Measurements from ENCODE around the gene PEX11G. TPM values are rescaled to one million over a fixed set of nuclear protein-coding genes. Genes with fewer than 3 reads are reported as not detected.

PEX11G gene
- total RNA-seq, 1 experiment from 2014 or later, result 2.8 TPM

DNA sequence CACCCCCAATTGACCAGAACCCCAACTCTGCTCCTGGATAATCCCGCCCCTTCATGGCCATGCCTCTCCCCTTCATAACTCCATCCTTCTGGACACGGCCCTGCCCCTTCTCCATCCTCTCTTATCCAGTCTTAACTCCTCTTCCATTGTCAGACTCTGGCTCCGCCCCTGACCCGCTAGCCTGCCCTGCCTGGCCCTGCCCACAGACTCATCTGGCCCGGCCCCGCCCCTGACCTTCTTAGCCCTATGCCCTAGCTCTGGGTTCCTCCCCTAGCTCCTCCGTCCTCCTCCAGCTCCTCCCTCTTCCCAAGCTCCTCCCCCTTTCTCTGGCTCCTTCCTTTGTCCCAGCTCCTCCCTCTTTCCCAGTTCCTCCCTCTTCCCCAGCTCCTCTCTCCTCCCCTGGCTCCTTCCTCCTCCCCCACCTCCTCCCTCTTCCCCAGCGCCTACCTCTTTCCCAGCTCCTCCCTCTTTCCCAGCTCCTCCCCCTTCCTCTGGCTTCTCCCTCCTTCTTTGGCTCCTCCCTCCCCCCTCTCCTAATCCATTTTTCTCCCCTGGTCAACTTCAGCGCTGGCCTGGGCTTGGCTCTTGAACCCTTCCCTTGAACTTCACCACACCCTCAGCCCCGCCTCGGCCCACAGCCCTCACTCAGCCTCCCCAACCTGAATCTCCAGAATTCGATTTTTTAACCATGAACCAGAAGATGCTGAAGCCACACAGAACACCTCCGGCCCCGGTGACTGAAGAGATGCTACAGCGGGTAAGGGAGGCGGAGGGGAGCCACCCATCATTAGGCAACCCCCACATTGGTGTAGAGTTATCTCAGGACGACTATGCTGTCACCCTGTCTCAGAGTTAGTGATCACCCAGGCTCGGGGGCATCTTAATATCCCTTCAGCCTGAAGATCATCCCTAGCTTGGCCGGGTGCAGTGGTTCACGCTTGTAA is 17.8 kb upstream of the PEX11G start:
- Histone ChIP-seq H3K9me3 (ENCODE audit: control insufficient read depth, low read depth, low read length) (no peaks in the 10 kb centered on the region), H4K20me1 (ENCODE audit: control insufficient read depth, insufficient read depth, insufficient read length) (no peaks in the 10 kb centered on the region), H2BK5ac (ENCODE audit: insufficient read length, low read length) (no peak overlapping the region), H3K79me1 (ENCODE audit: insufficient read depth, low read depth, low read length, poor library complexity, severe bottlenecking) (no peaks in the 10 kb centered on the region), H3K4ac (ENCODE audit: low read depth, low read length) (no peak overlapping the region), H3K27me3 (ENCODE audit: insufficient read depth, low read length) (peaks cover 3% of the 10 kb centered on the region; the same call in 1 of the 2 replicates), H3K23ac (ENCODE audit: insufficient read length, low read depth, low read length) (no peak overlapping the region), H3K79me2 (ENCODE audit: insufficient read depth, low read length) (no peaks in the 10 kb centered on the region), H4K91ac (ENCODE audit: insufficient read length, low read depth, low read length) (no peak overlapping the region), H3K14ac (ENCODE audit: insufficient read depth, low read length) (no peak overlapping the region), H3K18ac (ENCODE audit: insufficient read length, low read depth, low read length) (no peak overlapping the region), H3K9ac (ENCODE audit: extremely low read depth, insufficient read length, low read length) (no peak overlapping the region), H2BK12ac (ENCODE audit: insufficient read length, low read depth, low read length) (no peak overlapping the region), H4K8ac (replicated peaks; ENCODE audit: insufficient read length, low read depth, low read length) (no peak overlapping the region), H3K4me1 (ENCODE audit: insufficient read depth, low read length) (no peaks in the 10 kb centered on the region; the same call in 1 of the 2 replicates), H3K4me2 (ENCODE audit: insufficient read depth, insufficient read length, low read length) (peak overlapping the region; percentile 85), H2AFZ (ENCODE audit: low read length) (peak overlapping the region; percentile 97), H2AK5ac (ENCODE audit: insufficient read length, low read length) (no peak overlapping the region), H3T11ph (ENCODE audit: low read length) (no peak overlapping the region), H2BK15ac (ENCODE audit: low read depth, low read length) (no peak overlapping the region), H4K5ac (ENCODE audit: insufficient read length, low read depth, low read length) (no peak overlapping the region), H2BK20ac (ENCODE audit: low read depth, low read length, poor library complexity, severe bottlenecking) (no peak overlapping the region), H3K56ac (ENCODE audit: insufficient read length, low read depth, low read length) (no peak overlapping the region), H2BK120ac (ENCODE audit: low read depth, low read length, poor library complexity, severe bottlenecking) (no peak overlapping the region), H3K23me2 (ENCODE audit: insufficient read length, low read depth, low read length, poor library complexity, severe bottlenecking) (peaks cover 6% of the 10 kb centered on the region), H3K27ac (ENCODE audit: insufficient read length, low read depth, low read length) (no peak overlapping the region)
- no peaks in the 10 kb centered on the region for H3K36me3 Mint-ChIP-seq (ENCODE audit: insufficient read depth in 1 of 3, low read depth in 3 of 3)
- H3K27ac Mint-ChIP-seq, result peak overlapping the region; percentile 73 to 91 (median 91); a peak in 3 of 7 replicates
- H3K4me3 Mint-ChIP-seq, result peak overlapping the region; percentile 50 to 74; a peak in 4 of 5 replicates
- H3K9me3 Mint-ChIP-seq, result peaks cover 0 to 1% of the 10 kb centered on the region in 2 experiments; a peak in 1 of 5 replicates
- TF ChIP-seq, protein P1, sequence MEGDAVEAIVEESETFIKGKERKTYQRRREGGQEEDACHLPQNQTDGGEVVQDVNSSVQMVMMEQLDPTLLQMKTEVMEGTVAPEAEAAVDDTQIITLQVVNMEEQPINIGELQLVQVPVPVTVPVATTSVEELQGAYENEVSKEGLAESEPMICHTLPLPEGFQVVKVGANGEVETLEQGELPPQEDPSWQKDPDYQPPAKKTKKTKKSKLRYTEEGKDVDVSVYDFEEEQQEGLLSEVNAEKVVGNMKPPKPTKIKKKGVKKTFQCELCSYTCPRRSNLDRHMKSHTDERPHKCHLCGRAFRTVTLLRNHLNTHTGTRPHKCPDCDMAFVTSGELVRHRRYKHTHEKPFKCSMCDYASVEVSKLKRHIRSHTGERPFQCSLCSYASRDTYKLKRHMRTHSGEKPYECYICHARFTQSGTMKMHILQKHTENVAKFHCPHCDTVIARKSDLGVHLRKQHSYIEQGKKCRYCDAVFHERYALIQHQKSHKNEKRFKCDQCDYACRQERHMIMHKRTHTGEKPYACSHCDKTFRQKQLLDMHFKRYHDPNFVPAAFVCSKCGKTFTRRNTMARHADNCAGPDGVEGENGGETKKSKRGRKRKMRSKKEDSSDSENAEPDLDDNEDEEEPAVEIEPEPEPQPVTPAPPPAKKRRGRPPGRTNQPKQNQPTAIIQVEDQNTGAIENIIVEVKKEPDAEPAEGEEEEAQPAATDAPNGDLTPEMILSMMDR (conservative IDR thresholded peaks at IDR 0.05), result no peak
- H3K4me1 Mint-ChIP-seq, result peaks cover 18 to 24% of the 10 kb centered on the region in 2 experiments
- peak; percentile 99 for DNase-seq
- WGBS (ENCODE audit: extremely low coverage, insufficient read length, low lambda C conversion rate), result no CpG with 5 or more reads among the region's 20 CpGs
- H3K27me3 Mint-ChIP-seq (ENCODE audit: low read depth), result peaks cover 42% of the 10 kb centered on the region

All from H9 (cell line).